Liver (tissue), 9 donors: ENCODE measurements around the gene CCDC40. TPM values are rescaled to one million over a fixed set of nuclear protein-coding genes. Genes with fewer than 3 reads are reported as not detected.

Experiments
- DNase-seq: peaks from one replicate; pipeline ENCODE4 v3.0.0-alpha.2; 2017; ENCODE audit warnings: low spot score
- H3K27ac ChIP-seq, 2 donors: one replicate each; pipeline ENCODE4 v1.7.0; 2013; ENCODE audit warnings: inconsistent platforms in 2 of 2, low read length in 2 of 2, control low read depth in 1 of 2, low read depth in 1 of 2, mild to moderate bottlenecking in 1 of 2
- H3K27me3 ChIP-seq, 4 donors: one replicate each; pipeline versions ENCODE4 v1.6.1 to v1.7.0; 2013; ENCODE audit warnings: low read length in 3 of 4, inconsistent platforms in 1 of 4, mild to moderate bottlenecking in 1 of 4, moderate library complexity in 1 of 4; ENCODE audit not compliant: control insufficient read depth in 4 of 4, insufficient read depth in 4 of 4
- H3K36me3 ChIP-seq, 4 donors: one replicate each; pipeline versions ENCODE4 v1.6.1 to v1.7.0; 2013; ENCODE audit warnings: low read length in 3 of 4, mild to moderate bottlenecking in 3 of 4, low read depth in 1 of 4, moderate library complexity in 1 of 4; ENCODE audit not compliant: control insufficient read depth in 4 of 4, insufficient read depth in 3 of 4
- H3K4me1 ChIP-seq, 4 donors: one replicate each; pipeline versions ENCODE4 v1.6.1 to v1.7.0; 2013; ENCODE audit warnings: low read length in 3 of 4, mild to moderate bottlenecking in 3 of 4, moderate library complexity in 1 of 4; ENCODE audit not compliant: control insufficient read depth in 4 of 4, insufficient read depth in 4 of 4
- H3K4me3 ChIP-seq, 3 donors: one replicate each; pipeline versions ENCODE4 v1.6.1 to v1.7.0; 2013; ENCODE audit warnings: low read length in 3 of 3, control low read depth in 1 of 3, low read depth in 1 of 3, mild to moderate bottlenecking in 1 of 3
- H3K9ac ChIP-seq, 2 donors: one replicate each; pipeline ENCODE4 v1.7.0; 2013; ENCODE audit warnings: low read length in 2 of 2, mild to moderate bottlenecking in 2 of 2, moderate library complexity in 2 of 2, control low read depth in 1 of 2, low read depth in 1 of 2
- H3K9me3 ChIP-seq, 4 donors: one replicate each; pipeline versions ENCODE4 v1.6.1 to v1.7.0; 2013; ENCODE audit warnings: low read length in 3 of 4; ENCODE audit not compliant: control insufficient read depth in 4 of 4
- CTCF ChIP-seq: fragments of 150-350 bp; IDR thresholded peaks from 2 replicates; pipeline ENCODE4 v1.5.1; 2017; ENCODE audit warnings: improper control_type of control experiment, low read depth, low read length; ENCODE audit not compliant: missing input control
- EGR1 ChIP-seq, 2 donors: IDR thresholded peaks; 2 replicates each; pipeline ENCODE4 v1.6.1; 2016 to 2018; ENCODE audit warnings: antibody characterized with exemption in 2 of 2, low read depth in 2 of 2
- FOXA1 ChIP-seq: IDR thresholded peaks from 2 replicates; pipeline ENCODE4 v1.6.1; 2016; ENCODE audit warnings: antibody characterized with exemption
- FOXA2 ChIP-seq: IDR thresholded peaks from 2 replicates; pipeline ENCODE4 v1.6.1; 2016; ENCODE audit warnings: antibody characterized with exemption
- GABPA ChIP-seq, 2 donors: IDR thresholded peaks in 1 of 2; conservative IDR thresholded peaks in 1 of 2; 2 replicates each; pipeline ENCODE4 v1.6.1; 2016; ENCODE audit warnings: antibody characterized with exemption in 2 of 2, mild to moderate bottlenecking in 1 of 2, moderate library complexity in 1 of 2
- HNF4A ChIP-seq, 2 donors: conservative IDR thresholded peaks; 2 replicates each; pipeline ENCODE4 v1.6.1; 2016; ENCODE audit warnings: antibody characterized with exemption in 2 of 2, mild to moderate bottlenecking in 2 of 2
- HNF4G ChIP-seq: IDR thresholded peaks from 2 replicates; pipeline ENCODE4 v1.6.1; 2016; ENCODE audit warnings: antibody characterized with exemption
- JUND ChIP-seq, 2 donors: IDR thresholded peaks; 2 replicates each; pipeline ENCODE4 v1.6.1; 2016; ENCODE audit warnings: antibody characterized with exemption in 2 of 2
- MAX ChIP-seq: IDR thresholded peaks from 2 replicates; pipeline ENCODE4 v1.6.1; 2016; ENCODE audit warnings: antibody characterized with exemption
- NR2F2 ChIP-seq: IDR thresholded peaks from 2 replicates; pipeline ENCODE4 v1.6.1; 2016; ENCODE audit warnings: antibody characterized with exemption
- RAD21 ChIP-seq, 2 donors: IDR thresholded peaks; 2 replicates each; pipeline ENCODE4 v1.6.1; 2016; ENCODE audit warnings: antibody characterized with exemption in 2 of 2, mild to moderate bottlenecking in 2 of 2
- REST ChIP-seq: IDR thresholded peaks from 2 replicates; pipeline ENCODE4 v1.6.1; 2016; ENCODE audit warnings: antibody characterized with exemption, mild to moderate bottlenecking
- RXRA ChIP-seq, 2 donors: IDR thresholded peaks; 2 replicates each; pipeline ENCODE4 v1.6.1; 2017 to 2018; ENCODE audit warnings: antibody characterized with exemption in 2 of 2, mild to moderate bottlenecking in 1 of 2
- SP1 ChIP-seq: IDR thresholded peaks from 2 replicates; pipeline ENCODE4 v1.6.1; 2018; ENCODE audit warnings: antibody characterized with exemption, mild to moderate bottlenecking
- TAF1 ChIP-seq: conservative IDR thresholded peaks from 2 replicates; pipeline ENCODE4 v1.6.1; 2016; ENCODE audit warnings: antibody characterized with exemption, mild to moderate bottlenecking
- YY1 ChIP-seq: IDR thresholded peaks from 2 replicates; pipeline ENCODE4 v1.6.1; 2016; ENCODE audit warnings: antibody characterized with exemption, mild to moderate bottlenecking
- ZBTB33 ChIP-seq: IDR thresholded peaks from 2 replicates; pipeline ENCODE4 v1.6.1; 2016; ENCODE audit warnings: antibody characterized with exemption
- whole genome bisulfite sequencing: extraction: QIAGEN DNeasy Blood & Tissue Kit; methylation state at CpG from one replicate; pipeline ENCODE4 v1.1.7; 2013; 5-methylcytosine and 5-hydroxymethylcytosine counted together
- polyA plus RNA-seq, 2 donors: library from polyadenylated mRNA; stranded (reverse) in 1 of 2; unstranded in 1 of 2; fragments of 200-250 nt in 1 of 2; fragments of >200 nt in 1 of 2; fragmentation: Nextera tagmentation in 1 of 2; extraction: Ambion mirVana in 1 of 2; gene quantifications; one replicate each; pipeline versions ENCODE4 v1.2.1 to v1.2.3, GENCODE V29; 2013 to 2015
- total RNA-seq, 2 donors: library from RNA; depleted of rRNA; stranded (reverse); fragments of >200 nt; gene quantifications; one replicate each; pipeline ENCODE4 v1.2.3, GENCODE V29; 2014
- TF ChIP-seq, protein P1 (sequence below): IDR thresholded peaks from 2 replicates; pipeline ENCODE4 v1.6.1; 2016; ENCODE audit warnings: antibody characterized with exemption
- donor health status: healthy.
- donor health status: healthy.
- donor health status: healthy.
- donor health status: healthy.
- donor health status: healthy.

Gene CCDC40
- total and polyA plus RNA-seq, 4 donors, result 0.60 to 3.0 (median 1.4) TPM

DNA sequence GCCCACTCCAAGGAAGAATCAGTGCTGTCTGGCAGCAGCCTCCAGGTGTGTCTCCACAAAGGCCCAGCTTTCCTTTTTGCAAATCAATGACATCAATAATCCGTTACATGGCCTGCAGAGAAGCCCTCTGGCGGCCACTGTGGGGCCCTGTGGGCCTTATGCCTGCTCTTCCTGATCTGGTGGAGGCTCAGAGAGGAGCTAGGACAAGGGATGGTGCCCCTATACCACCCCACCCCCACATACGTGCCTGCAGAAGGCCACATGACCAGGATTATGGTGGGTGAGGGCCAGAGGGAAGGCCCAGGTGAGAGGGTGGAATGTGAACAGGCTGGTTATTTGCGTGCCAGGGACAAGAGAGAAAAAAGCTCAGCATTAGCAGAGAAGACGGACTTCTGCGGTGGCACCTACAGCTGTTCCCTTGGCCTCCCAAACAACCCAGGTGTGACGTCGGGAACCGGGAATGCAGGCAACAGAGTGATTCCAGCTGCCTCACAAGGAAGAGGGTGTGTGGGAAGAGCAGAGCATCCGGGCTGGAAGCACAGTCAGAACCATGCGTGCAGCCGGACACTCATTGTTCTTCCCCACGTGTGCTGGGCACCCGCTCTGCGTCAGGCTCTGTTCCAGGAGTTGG, 88.0 kb downstream of the CCDC40 start:
- TF ChIP-seq CTCF, result peak; percentile 39
- no peak for TF ChIP-seq HNF4A (conservative IDR thresholded peaks at IDR 0.05)
- TF ChIP-seq RAD21 (IDR thresholded peaks at IDR 0.05), result peak in 1 of 2 donors; percentile 76

GRCh38 chr17:80125656-80126448, 89.4 kb downstream of the CCDC40 start:
- Histone ChIP-seq H3K4me1 (peaks cover 0 to 7% (median 6%) of the 10 kb centered on the region in 4 donors), H3K36me3 (no peaks in the 10 kb centered on the region), H3K9me3 (no peaks in the 10 kb centered on the region), H3K27ac (no peak overlapping the region), H3K4me3 (no peak overlapping the region), H3K27me3 (no peaks in the 10 kb centered on the region), H3K9ac (no peak overlapping the region)
- 81% methylated on average over 14 of the region's 14 CpGs for WGBS
- DNase-seq, result no peak
- TF ChIP-seq, protein P1, sequence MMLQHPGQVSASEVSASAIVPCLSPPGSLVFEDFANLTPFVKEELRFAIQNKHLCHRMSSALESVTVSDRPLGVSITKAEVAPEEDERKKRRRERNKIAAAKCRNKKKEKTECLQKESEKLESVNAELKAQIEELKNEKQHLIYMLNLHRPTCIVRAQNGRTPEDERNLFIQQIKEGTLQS, result no peak
- no peak for TF ChIP-seq HNF4A (conservative IDR thresholded peaks at IDR 0.05)
- no peak for TF ChIP-seq GABPA (IDR thresholded peaks at IDR 0.05 in 1 of 2, conservative IDR thresholded peaks at IDR 0.05 in 1 of 2)
- TF ChIP-seq FOXA2, result no peak
- TF ChIP-seq JUND (IDR thresholded peaks at IDR 0.05), result no peak
- no peak for TF ChIP-seq EGR1 (IDR thresholded peaks at IDR 0.05; ENCODE audit: low read depth in 2 of 2)
- TF ChIP-seq CTCF, result no peak
- TF ChIP-seq NR2F2, result no peak
- no peak for TF ChIP-seq TAF1
- no peak for TF ChIP-seq YY1
- no peak for TF ChIP-seq ZBTB33
- TF ChIP-seq MAX, result no peak
- TF ChIP-seq REST, result no peak
- TF ChIP-seq RAD21 (IDR thresholded peaks at IDR 0.05), result no peak
- no peak for TF ChIP-seq RXRA (IDR thresholded peaks at IDR 0.05)
- TF ChIP-seq SP1, result no peak
- no peak for TF ChIP-seq HNF4G
- TF ChIP-seq FOXA1, result no peak

More for the DNA sequence above, 88.0 kb downstream of the CCDC40 start:
- Histone ChIP-seq H3K27me3 (no peaks in the 10 kb centered on the region), H3K4me3 (no peak overlapping the region), H3K36me3 (peaks cover 0 to 2% (median 0%) of the 10 kb centered on the region in 4 donors), H3K9me3 (no peaks in the 10 kb centered on the region), H3K4me1 (no peaks in the 10 kb centered on the region), H3K27ac (no peak overlapping the region), H3K9ac (no peak overlapping the region)
- DNase-seq, result peak; percentile 38
- 79% methylated on average over 15 of the region's 15 CpGs for WGBS
